K562 (cell line): ENCODE data around the gene INSIG1. TPM values are rescaled to one million over a fixed set of nuclear protein-coding genes. Genes with fewer than 3 reads are reported as not detected.
A peak's percentile ranks its signal among the peaks of the same experiment; 100 is the strongest.

Experiments
- ATAC-seq: fragments of 200-7000 bp; cut with Tn5 transposase; 3 replicates; pipeline ENCODE4 v1.9.1; 2020; ENCODE audit warnings: moderate library complexity
- BruUV-seq: library from RNA; stranded (reverse); fragments of 400-500 nt; replicated peaks from 2 replicates; lab custom pipeline; 2021; lab: Mats Ljungman, UMichigan
- CTCF ChIA-PET: fragments of 300-600 bp; formaldehyde crosslinking; extraction: SDS; loops from one replicate; lab custom pipeline; 2021; ENCODE audit warnings: low intra/inter-chr PET ratio; lab: Yijun Ruan, JAX
- POLR2A ChIA-PET: fragments of 300-600, 350-650 bp; sonication (Branson Sonifier 250); formaldehyde crosslinking; extraction: SDS; loops from one replicate; lab custom pipeline; 2021; ENCODE audit warnings: antibody characterized with exemption, inconsistent platforms; lab: Yijun Ruan, JAX
- DNase-seq, 4 experiments: peaks; one replicate each; pipeline versions ENCODE4 v3.0.0 to v3.0.0-alpha.2; 2011 to 2018; ENCODE audit warnings: low spot score in 3 of 4, mixed read lengths in 3 of 4; ENCODE audit errors: extremely low read depth in 1 of 4
- FAIRE-seq: peaks from 2 replicates; lab custom pipeline; 2011; peaks lifted over from hg19 to GRCh38; lab: Jason Lieb, UNC
- H2AFZ ChIP-seq: 2 replicates; pipeline ENCODE4 v1.6.0; 2011; ENCODE audit warnings: low read depth, low read length, control low read depth, inconsistent platforms
- H3K27ac ChIP-seq: fragments of 200-600 bp; 3 replicates; pipeline ENCODE4 v1.8.0; 2011; ENCODE audit warnings: low read depth, mild to moderate bottlenecking, control low read depth, inconsistent platforms, low read length, moderate library complexity, mixed read lengths; ENCODE audit errors: extremely low read depth
- H3K27me3 ChIP-seq, 2 experiments: fragments of 300-600 bp in 1 of 2; 2 replicates in 1 of 2; 3 replicates in 1 of 2; pipeline versions ENCODE4 v1.6.0 to v1.8.0; 2011; ENCODE audit warnings: inconsistent platforms in 2 of 2, low read length in 2 of 2, mild to moderate bottlenecking in 1 of 2, mixed read lengths in 1 of 2, moderate library complexity in 1 of 2; ENCODE audit not compliant: control insufficient read depth in 2 of 2, insufficient read depth in 2 of 2
- H3K36me3 ChIP-seq: fragments of 300-600 bp; 3 replicates; pipeline ENCODE4 v1.8.0; 2011; ENCODE audit warnings: mild to moderate bottlenecking, low read length, inconsistent platforms; ENCODE audit not compliant: control insufficient read depth, insufficient read depth
- H3K4me1 ChIP-seq, 2 experiments: fragments of 200-600 bp in 1 of 2; replicated peaks in 1 of 2; 2 replicates in 1 of 2; 3 replicates in 1 of 2; pipeline versions ENCODE4 v1.5.1 to v1.8.0; 2011; ENCODE audit warnings: inconsistent platforms in 2 of 2, low read length in 2 of 2, mild to moderate bottlenecking in 1 of 2, mixed read lengths in 1 of 2, moderate library complexity in 1 of 2; ENCODE audit not compliant: control insufficient read depth in 2 of 2, insufficient read depth in 2 of 2
- H3K4me2 ChIP-seq: 2 replicates; pipeline ENCODE4 v1.6.1; 2011; ENCODE audit warnings: low read length, control low read depth, inconsistent platforms, mixed read lengths; ENCODE audit not compliant: insufficient read depth
- H3K4me3 ChIP-seq: fragments of 200-600 bp; sonication (generic), shearing (Covaris generic); 2 replicates; pipeline ENCODE4 v1.5.1; 2016; ENCODE audit warnings: control low read depth, inconsistent platforms
- H3K79me2 ChIP-seq: fragments of 200-600 bp; 3 replicates; pipeline ENCODE4 v1.8.0; 2011; ENCODE audit warnings: low read length, inconsistent platforms; ENCODE audit not compliant: control insufficient read depth, insufficient read depth
- H3K9ac ChIP-seq, 2 experiments: 2 replicates each; pipeline versions ENCODE4 v1.6.0 to v1.6.1; 2011; ENCODE audit warnings: low read depth in 2 of 2, low read length in 2 of 2, control low read depth in 1 of 2, inconsistent platforms in 1 of 2, mild to moderate bottlenecking in 1 of 2, mixed read lengths in 1 of 2; ENCODE audit not compliant: insufficient read depth in 1 of 2
- H3K9me1 ChIP-seq: one replicate; pipeline ENCODE4 v1.6.0; 2011; ENCODE audit warnings: inconsistent platforms, mild to moderate bottlenecking, low read length, moderate library complexity; ENCODE audit not compliant: control insufficient read depth, insufficient read depth
- H3K9me3 ChIP-seq: replicated peaks from 2 replicates; pipeline ENCODE4 v1.5.1; 2011; ENCODE audit warnings: low read depth, low read length, inconsistent platforms; ENCODE audit not compliant: control insufficient read depth, insufficient read depth
- H4K20me1 ChIP-seq: replicated peaks from 2 replicates; pipeline ENCODE4 v1.6.1; 2011; ENCODE audit warnings: low read length, inconsistent platforms, mixed read lengths; ENCODE audit not compliant: control insufficient read depth, insufficient read depth
- BMI1 ChIP-seq: fragments of 150-350 bp; IDR thresholded peaks from 2 replicates; pipeline ENCODE4 v1.6.1; 2014; ENCODE audit warnings: low read length
- FOXP1 ChIP-seq: sonication (generic); formaldehyde crosslinking; IDR thresholded peaks from 2 replicates; pipeline ENCODE4 v1.8.0; 2022; ENCODE audit warnings: mild to moderate bottlenecking, missing genetic modification reagents
- HMGN3 ChIP-seq: IDR thresholded peaks from 2 replicates; pipeline ENCODE4 v1.6.1; 2011; ENCODE audit warnings: borderline replicate concordance, low read depth, mild to moderate bottlenecking, mixed read lengths, low read length; ENCODE audit not compliant: insufficient read length; ENCODE audit errors: extremely low read depth
- ILK ChIP-seq: fragments of 450-650 bp; IDR thresholded peaks from 2 replicates; pipeline ENCODE4 v1.6.1; 2016; ENCODE audit warnings: missing genetic modification characterization, low read depth, mild to moderate bottlenecking, missing compliant biosample characterization, moderate library complexity, borderline replicate concordance
- LCOR ChIP-seq: sonication (generic); formaldehyde crosslinking; IDR thresholded peaks from 2 replicates; pipeline ENCODE4 v1.8.0; 2022; ENCODE audit warnings: mild to moderate bottlenecking, missing genetic modification reagents
- MYNN ChIP-seq, 2 experiments: sonication (generic); formaldehyde crosslinking in 1 of 2; IDR thresholded peaks; 2 replicates each; pipeline versions ENCODE4 v1.5.0 to v1.6.1; 2016 to 2020; ENCODE audit warnings: antibody characterized with exemption in 1 of 2, missing genetic modification reagents in 1 of 2
- POLR2A ChIP-seq: fragments of 450-650 bp; conservative IDR thresholded peaks from 2 replicates; pipeline ENCODE4 v1.6.1; 2016
- POLR2AphosphoS2 ChIP-seq: IDR thresholded peaks from 2 replicates; pipeline ENCODE4 v1.6.1; 2012; ENCODE audit warnings: low read length, improper control_type of control experiment
- POLR2AphosphoS5 ChIP-seq: IDR thresholded peaks from 2 replicates; pipeline ENCODE4 v1.6.1; 2011; ENCODE audit warnings: mild to moderate bottlenecking, low read depth, low read length, moderate library complexity; ENCODE audit not compliant: control insufficient read depth, insufficient read depth
- RBM22 ChIP-seq: fragments of 200-400 bp; formaldehyde crosslinking; IDR thresholded peaks from 2 replicates; pipeline ENCODE4 v1.6.1; 2018; ENCODE audit warnings: low read length, low read depth; ENCODE audit not compliant: poor library complexity, severe bottlenecking
- SP1 ChIP-seq: sonication (generic); formaldehyde crosslinking; IDR thresholded peaks from 2 replicates; pipeline ENCODE4 v1.8.1; 2022; ENCODE audit warnings: mild to moderate bottlenecking, missing genetic modification reagents
- THRAP3 ChIP-seq: fragments of 450-650 bp; IDR thresholded peaks from 2 replicates; pipeline ENCODE4 v1.6.1; 2016; ENCODE audit warnings: mild to moderate bottlenecking, inconsistent platforms, borderline replicate concordance
- WHSC1 ChIP-seq: IDR thresholded peaks from one replicate; pipeline ENCODE4 v1.6.1; 2012; ENCODE audit warnings: low read length, control low read depth, inconsistent platforms
- WGBS: fragments of 100-300 bp; shearing (Covaris generic); methylation state at CpG from one replicate; pipeline ENCODE4 v1.1.6; 2016; ENCODE audit warnings: low coverage, mixed read lengths; ENCODE audit not compliant: insufficient coverage; ENCODE audit errors: missing lambda C conversion rate; 5-methylcytosine and 5-hydroxymethylcytosine counted together
- in situ Hi-C: fragments of 300-500 bp; cut with MboI; formaldehyde crosslinking; loops from 4 replicates; pipeline ENCODE4 v1.15.0; 2018; ENCODE audit warnings: inconsistent platforms, mixed read lengths
- intact Hi-C: fragments of 100-400 bp; cut with micrococcal nuclease; formaldehyde crosslinking; loops from 2 replicates; pipeline ENCODE4 v1.14.2; 2022
- polyA plus RNA-seq, 8 experiments: library from polyadenylated mRNA; depleted of rRNA in 4 of 8; stranded (reverse) in 5 of 8; unstranded in 3 of 8; fragments of >200 nt; fragmentation: Nextera tagmentation in 2 of 8; fragmentation: Illumina TruSeq in 1 of 8; extraction: Ambion mirVana in 2 of 8; extraction: Trizol in 1 of 8; gene quantifications; 2 replicates each; pipeline versions ENCODE4 v1.2.1 to v1.2.3, GENCODE V29; 2011 to 2014; ENCODE audit warnings: inconsistent platforms in 1 of 8, missing spikeins in 1 of 8
- total RNA-seq, 7 experiments: library from RNA; depleted of rRNA in 6 of 7; stranded (reverse); fragments of >200 nt in 6 of 7; fragmentation: Illumina TruSeq in 2 of 7; extraction: Trizol in 2 of 7; gene quantifications; 2 replicates each; pipeline versions ENCODE4 v1.2.1 to v1.2.3, GENCODE V29; 2011 to 2021; ENCODE audit warnings: low replicate concordance in 1 of 7
- TF ChIP-seq, protein P1 (sequence below), 2 experiments: fragments of 200-800 bp in 1 of 2; sonication (Bioruptor generic) in 1 of 2; sonication (generic) in 1 of 2; formaldehyde crosslinking in 1 of 2; IDR thresholded peaks in 1 of 2; conservative IDR thresholded peaks in 1 of 2; 2 replicates each; pipeline versions ENCODE4 v1.5.0 to v1.6.1; 2016 to 2020; ENCODE audit warnings: missing compliant biosample characterization in 1 of 2, missing genetic modification characterization in 1 of 2, missing genetic modification reagents in 1 of 2
- TF ChIP-seq, protein P2 (sequence below): fragments of 450-650 bp; IDR thresholded peaks from 2 replicates; pipeline ENCODE4 v1.6.1; 2016; ENCODE audit warnings: mild to moderate bottlenecking

Gene INSIG1
- total and polyA plus RNA-seq, 9 of the 15 experiments (the other 6 are each of a cell fraction or from before 2014, with no cell fraction given) = 57.1 to 787 (median 238) TPM

DNA sequence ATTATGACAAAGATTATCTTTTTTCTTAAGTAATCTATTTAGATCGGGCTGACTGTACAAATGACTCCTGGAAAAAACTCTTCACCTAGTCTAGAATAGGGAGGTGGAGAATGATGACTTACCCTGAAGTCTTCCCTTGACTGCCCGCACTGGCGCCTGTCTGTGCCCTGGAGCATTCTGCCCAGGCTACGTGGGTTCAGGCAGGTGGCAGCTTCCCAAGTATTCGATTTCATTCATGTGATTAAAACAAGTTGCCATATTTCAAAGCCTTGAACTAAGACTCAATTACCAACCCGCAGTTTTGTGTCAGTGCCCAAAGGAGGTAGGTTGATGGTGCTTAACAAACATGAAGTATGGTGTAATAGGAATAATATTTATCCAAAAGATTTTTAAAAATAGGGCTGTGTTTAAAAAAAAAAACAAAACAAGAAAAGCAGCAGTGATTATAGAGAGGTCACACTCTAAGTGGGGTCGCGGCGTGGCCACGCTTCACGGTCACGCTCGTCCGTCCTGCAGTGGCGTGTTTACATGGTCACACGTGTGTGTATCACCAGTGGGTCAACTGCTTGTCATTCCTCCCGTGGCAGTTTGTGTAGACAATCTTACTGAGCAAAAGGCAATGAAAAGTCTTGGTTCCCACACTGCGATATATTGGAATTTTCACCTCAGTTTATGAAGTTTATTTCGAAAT is 10.8 kb downstream of the INSIG1 start (continued):
- TF ChIP-seq, protein P1, sequence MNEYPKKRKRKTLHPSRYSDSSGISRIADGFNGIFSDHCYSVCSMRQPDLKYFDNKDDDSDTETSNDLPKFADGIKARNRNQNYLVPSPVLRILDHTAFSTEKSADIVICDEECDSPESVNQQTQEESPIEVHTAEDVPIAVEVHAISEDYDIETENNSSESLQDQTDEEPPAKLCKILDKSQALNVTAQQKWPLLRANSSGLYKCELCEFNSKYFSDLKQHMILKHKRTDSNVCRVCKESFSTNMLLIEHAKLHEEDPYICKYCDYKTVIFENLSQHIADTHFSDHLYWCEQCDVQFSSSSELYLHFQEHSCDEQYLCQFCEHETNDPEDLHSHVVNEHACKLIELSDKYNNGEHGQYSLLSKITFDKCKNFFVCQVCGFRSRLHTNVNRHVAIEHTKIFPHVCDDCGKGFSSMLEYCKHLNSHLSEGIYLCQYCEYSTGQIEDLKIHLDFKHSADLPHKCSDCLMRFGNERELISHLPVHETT (CRISPR knock-in tag; conservative IDR thresholded peaks at IDR 0.05 in 1 of 2, IDR thresholded peaks at IDR 0.05 in 1 of 2) = no peak
- TF ChIP-seq HMGN3 (peak; percentile 43), THRAP3 (no peak), FOXP1 (CRISPR knock-in tag) (no peak), MYNN (IDR thresholded peaks at IDR 0.05) (peak; percentile 20; the same call in 1 of the 2 replicates), MYNN (CRISPR knock-in tag; IDR thresholded peaks at IDR 0.05) (no peak), RBM22 (no peak)
- TF ChIP-seq, all 486 proteins: peak for 11

DNA sequence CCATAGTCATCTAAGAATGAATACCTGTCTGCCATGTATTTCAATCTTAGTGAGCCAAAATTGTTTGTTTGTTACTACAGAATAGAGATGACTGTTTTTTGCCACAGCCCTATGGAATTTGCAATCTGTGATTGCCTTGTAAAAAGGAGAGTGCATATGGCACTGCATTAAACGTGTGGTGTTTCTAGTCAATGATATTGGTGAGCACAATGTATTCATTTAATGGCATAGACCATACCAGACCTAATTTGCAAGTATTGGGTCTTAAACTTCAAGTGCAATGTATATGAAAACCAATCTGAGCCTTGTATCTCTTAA is 11.3 kb downstream of the INSIG1 start:
- CTCF ChIA-PET = no interaction called here
- no peak for FAIRE-seq
- TF ChIP-seq LCOR (CRISPR knock-in tag) = no peak
- TF ChIP-seq BMI1 = no peak
- TF ChIP-seq WHSC1 = no peak
- no peak for TF ChIP-seq SP1
- peak; percentile 71 for TF ChIP-seq POLR2A
- TF ChIP-seq POLR2AphosphoS5 = 0 out of 2 replicates have a peak, but pooled peaks have one; percentile 31
- no peak for TF ChIP-seq ILK (tag)
- TF ChIP-seq, protein P2, sequence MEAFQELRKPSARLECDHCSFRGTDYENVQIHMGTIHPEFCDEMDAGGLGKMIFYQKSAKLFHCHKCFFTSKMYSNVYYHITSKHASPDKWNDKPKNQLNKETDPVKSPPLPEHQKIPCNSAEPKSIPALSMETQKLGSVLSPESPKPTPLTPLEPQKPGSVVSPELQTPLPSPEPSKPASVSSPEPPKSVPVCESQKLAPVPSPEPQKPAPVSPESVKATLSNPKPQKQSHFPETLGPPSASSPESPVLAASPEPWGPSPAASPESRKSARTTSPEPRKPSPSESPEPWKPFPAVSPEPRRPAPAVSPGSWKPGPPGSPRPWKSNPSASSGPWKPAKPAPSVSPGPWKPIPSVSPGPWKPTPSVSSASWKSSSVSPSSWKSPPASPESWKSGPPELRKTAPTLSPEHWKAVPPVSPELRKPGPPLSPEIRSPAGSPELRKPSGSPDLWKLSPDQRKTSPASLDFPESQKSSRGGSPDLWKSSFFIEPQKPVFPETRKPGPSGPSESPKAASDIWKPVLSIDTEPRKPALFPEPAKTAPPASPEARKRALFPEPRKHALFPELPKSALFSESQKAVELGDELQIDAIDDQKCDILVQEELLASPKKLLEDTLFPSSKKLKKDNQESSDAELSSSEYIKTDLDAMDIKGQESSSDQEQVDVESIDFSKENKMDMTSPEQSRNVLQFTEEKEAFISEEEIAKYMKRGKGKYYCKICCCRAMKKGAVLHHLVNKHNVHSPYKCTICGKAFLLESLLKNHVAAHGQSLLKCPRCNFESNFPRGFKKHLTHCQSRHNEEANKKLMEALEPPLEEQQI = no peak
- peak; percentile 91 for TF ChIP-seq POLR2AphosphoS2

More for the DNA sequence above, 11.3 kb downstream of the INSIG1 start:
- Histone ChIP-seq H3K27me3 (peaks cover 3 to 16% of the 10 kb centered on the region in 2 experiments; a peak in 4 of 5 replicates), H3K79me2 (peaks cover 15% of the 10 kb centered on the region; the same call in 2 of the 3 replicates), H3K4me1 (0 out of 5 replicates have a peak, but pooled peaks cover 0 to 2% of the 10 kb centered on the region in 2 experiments), H3K36me3 (peaks cover 65% of the 10 kb centered on the region), H3K4me3 (no peak overlapping the region), H3K9me3 (no peaks in the 10 kb centered on the region), H3K9me1 (no peaks in the 10 kb centered on the region), H3K9ac (no peak overlapping the region), H3K4me2 (no peak overlapping the region), H3K27ac (no peak overlapping the region), H2AFZ (no peak overlapping the region), H4K20me1 (peaks cover 28% of the 10 kb centered on the region)
- 48% methylated on average over 1 of the region's 1 CpG for WGBS
- DNase-seq (no peak), ATAC-seq (no peak)
- BruUV-seq = no TSS peak
- POLR2A ChIA-PET = interaction anchor here (1.4 kb wide), 1 partner anchor 15 kb away, joined by 4 read pairs; no protein-coding TSS in a partner anchor
- intact Hi-C loops (no loop called here), in situ Hi-C loops (no loop called here)
